LHCN-M2 (cell line): ENCODE results near the gene NTRK2. TPM values are rescaled to one million over a fixed set of nuclear protein-coding genes. Genes with fewer than 3 reads are reported as not detected.

ENCODE experiments used
- DNase-seq: peaks from one replicate; pipeline ENCODE4 v3.0.0-alpha.2; 2012; ENCODE audit warnings: low read depth
- total RNA-seq: library from RNA; depleted of rRNA; stranded (reverse); fragments of >200 nt; gene quantifications from 2 replicates; pipeline ENCODE4 v1.2.3, GENCODE V29; 2014

Gene NTRK2
- total RNA-seq, 1 experiment from 2014 or later: not detected

DNA sequence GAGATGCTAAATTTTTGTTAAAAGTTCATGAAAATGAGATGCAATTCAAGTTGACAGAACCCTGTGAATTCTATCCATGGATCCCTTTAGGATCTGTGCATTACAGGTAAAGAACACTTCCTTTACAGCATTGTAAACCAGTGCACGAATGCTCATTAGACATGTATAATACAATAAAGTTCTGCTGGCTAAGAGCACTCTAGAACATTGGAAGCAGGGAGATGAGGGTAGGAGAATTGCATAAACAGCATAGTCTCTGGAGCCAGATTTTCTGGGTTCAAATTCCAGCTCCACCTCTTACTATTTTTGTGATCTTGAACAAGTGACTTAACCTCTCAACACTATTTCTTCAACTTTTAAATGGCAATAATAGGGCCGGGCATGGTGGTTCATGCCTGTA, 300.2 kb downstream of the NTRK2 start:
- no peak for DNase-seq

GRCh38 chr9:84970432-84970831, 300.9 kb downstream of the NTRK2 start:
- no peak for DNase-seq

DNA sequence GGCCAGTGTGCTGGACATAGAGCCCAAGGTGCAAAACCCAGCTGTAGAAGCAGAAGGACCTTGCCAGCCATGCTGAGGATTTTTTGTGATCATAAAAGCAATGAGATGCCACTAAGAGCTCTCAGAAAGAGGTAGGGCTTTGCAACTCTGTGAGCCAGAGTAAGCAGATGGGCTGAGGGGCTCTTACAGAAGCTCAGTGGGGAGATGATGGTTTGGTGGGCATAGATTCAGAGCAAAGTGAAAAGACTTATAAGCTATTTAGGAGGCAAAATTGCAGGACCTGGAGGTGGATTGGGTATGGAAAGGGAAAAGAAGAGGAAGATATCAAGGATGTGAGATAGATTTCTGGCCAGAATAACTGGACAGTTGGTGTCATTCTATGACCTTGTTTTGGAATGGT, 302.0 kb downstream of the NTRK2 start:
- no peak for DNase-seq

GRCh38 chr9:84974258-84974657, 304.7 kb downstream of the NTRK2 start:
- no peak for DNase-seq

DNA sequence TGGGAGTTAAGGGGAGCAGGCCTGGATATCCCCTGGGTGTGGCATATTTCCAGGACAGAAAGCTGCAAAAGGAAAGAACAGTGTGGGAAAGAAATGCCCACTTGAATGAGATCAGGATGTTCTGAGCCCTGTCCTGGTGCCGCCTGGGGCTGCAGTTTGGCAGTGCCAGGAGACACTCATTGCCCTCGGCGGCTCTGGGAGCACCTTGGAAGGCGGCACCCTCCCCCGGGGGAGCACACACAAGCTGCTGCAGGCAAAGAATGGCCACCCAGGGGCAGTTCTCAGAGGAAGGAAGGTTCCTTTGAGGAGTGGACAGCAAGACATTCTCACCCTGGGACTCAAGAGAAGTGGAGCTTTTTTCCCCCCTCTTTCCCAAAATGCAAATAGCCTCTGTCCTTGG, 305.3 kb downstream of the NTRK2 start:
- DNase-seq: no peak

- DNase-seq: no peak
Measured at GRCh38 chr9:84975926-84976325, 306.4 kb downstream of the NTRK2 start.

DNA sequence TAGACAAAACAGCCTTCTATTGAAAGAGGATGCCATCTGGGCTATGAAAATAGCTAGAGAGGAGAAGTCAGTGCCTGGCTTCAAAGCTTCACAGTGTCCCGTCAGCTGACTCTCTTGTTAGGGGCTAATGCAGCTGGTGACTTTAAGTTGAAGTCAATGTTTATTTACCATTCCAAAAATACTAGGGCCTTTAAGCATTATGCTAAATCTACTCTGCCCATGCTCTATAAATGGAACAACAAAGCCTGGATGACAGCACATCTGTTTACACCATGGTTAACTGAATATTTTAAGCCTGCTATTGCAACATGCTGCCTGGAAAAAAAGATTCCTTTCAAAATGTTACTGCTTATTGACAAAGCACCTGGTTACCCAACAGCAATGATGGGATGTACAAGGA, 309.1 kb downstream of the NTRK2 start:
- no peak for DNase-seq

DNA sequence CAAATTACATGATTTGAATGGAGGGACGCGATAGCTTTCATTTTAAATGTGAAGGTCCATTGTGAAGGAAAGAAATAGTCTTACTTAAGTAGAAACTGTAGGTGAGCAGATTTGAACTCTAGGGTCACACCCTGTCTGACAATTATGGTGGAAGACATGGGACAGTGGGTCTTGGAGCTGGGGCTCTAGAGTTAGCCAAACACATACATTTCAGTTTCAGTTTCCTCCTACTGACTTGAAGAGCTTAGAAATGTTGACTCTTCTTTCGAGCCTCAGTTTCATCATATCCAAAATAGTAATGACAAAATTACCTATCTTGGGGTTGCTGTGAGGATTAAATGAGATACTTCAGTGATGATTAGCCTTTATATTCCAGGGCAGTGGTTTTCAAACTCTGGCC, 314.2 kb downstream of the NTRK2 start:
- DNase-seq: no peak

- no peak for DNase-seq
Measured at GRCh38 chr9:84988621-84989020, 319.1 kb downstream of the NTRK2 start.

GRCh38 chr9:84990416-84990815, 320.9 kb downstream of the NTRK2 start:
- no peak for DNase-seq

- no peak for DNase-seq
Measured at GRCh38 chr9:84990850-84991513, 321.5 kb downstream of the NTRK2 start.

DNA sequence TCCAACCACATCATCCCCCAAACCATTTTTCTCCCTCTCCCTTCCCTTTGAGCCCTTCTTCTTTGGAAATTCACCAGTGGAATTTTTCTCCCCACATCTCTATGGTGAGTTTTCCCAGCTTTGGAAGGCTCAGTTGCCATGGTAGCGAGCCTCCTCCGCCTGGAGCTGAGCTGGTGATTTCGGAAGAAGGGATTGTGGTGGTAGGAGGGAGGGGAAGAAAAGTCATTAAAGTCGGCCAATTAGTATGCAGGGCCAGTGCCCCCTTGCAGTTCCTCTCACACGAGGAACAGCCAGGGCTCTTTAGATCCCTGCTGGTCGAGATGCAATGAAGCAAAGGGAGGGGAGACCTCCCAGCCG, 322.0 kb downstream of the NTRK2 start:
- DNase-seq: no peak

- DNase-seq: no peak
Measured at GRCh38 chr9:84992381-84992780, 322.9 kb downstream of the NTRK2 start.

- no peak for DNase-seq
Measured at GRCh38 chr9:84993105-84993504, 323.6 kb downstream of the NTRK2 start.

DNA sequence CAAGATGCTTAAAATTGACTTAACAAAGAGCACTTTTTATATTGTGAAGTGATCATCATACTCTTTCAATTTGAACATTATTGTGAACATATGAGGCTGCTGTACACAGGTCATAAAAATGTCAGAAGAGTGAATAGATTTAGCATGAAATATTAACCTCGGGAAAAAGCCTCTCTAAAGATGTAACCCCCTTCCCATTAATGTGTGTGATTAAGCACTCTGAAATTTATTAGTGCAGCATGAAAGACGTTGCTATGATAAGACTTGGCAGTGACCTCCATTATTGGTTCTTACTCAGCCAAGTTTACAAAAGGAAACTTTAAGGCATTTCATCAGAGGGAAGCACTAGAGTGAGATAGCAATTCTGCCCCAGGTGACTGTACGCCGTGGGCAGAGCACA, 326.5 kb downstream of the NTRK2 start:
- no peak for DNase-seq

DNA sequence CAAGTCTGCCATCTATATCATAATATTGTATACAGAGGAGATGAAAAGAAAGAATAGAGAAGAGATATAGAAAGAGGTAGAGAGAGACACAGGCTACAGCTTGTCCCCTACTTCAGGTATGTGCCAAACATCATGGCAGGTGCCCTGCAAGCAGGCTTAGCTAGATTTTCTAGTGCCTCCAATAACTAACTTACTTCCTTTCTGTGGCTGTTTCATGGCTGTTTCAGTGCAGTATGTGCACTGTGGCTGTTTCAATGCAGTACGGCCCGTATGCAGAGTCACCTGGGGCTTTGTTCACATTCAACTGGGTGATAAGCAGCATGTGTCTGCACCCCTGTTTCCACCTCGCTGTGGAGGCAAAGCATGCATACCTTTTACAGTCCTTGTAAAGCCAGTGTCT, 327.2 kb downstream of the NTRK2 start:
- no peak for DNase-seq

DNA sequence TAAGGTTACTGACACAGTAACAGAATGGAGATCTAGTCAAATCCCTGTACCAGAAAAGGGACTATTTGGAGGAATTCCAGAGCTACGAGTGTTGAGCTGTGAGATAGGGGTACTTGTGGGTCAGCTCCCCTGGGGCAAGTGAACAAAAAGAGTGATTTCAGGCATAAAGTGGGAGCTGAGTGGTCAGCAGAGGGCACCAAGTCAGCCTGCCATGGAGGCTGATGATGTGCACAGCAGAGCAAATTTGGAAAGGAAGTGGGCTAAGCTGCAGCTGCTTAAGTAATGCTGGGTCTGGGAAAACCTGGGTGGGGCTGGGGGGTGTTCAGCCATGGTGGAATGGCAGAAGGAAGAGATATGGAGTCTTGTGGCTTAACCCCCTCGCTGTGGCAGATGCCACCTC, 327.9 kb downstream of the NTRK2 start:
- no peak for DNase-seq

DNA sequence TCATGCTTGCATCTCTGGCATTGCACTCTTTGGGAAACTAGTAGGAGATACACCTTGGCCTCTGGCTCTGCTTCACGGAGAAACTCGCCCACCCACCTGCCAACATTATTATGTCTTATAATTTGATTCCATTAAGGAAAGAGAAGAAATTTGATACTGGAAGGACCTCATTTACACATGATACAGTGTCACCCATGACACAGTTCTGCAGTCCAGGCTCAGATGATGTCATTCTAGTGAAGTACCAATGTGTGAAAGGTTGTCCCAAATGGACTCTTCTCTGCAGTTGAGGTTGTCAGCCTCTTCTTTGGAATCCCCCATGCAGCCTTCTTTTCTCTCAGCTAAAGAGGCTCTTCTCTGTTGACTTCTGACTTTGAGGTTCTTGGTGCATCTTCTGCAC, 329.1 kb downstream of the NTRK2 start:
- DNase-seq: no peak

DNA sequence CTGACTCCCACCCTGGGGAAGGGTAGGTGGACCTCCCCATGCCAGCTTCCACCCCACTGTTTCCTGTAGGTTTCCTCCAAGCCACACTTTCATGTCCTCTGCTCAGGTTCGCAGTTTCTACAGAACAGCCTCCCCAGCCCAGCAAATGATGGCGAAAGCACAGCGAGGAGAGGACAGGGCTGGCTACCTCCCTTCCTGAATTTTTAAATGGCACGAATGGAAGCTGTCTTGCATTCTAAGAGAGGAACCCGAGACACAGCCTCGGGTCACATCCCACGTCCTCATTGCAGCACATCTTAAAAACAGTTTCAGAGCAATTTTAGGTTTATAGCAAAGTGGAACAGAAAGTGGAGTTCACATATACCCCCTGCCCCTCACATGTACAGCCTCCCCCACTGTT, 330.3 kb downstream of the NTRK2 start:
- no peak for DNase-seq

DNA sequence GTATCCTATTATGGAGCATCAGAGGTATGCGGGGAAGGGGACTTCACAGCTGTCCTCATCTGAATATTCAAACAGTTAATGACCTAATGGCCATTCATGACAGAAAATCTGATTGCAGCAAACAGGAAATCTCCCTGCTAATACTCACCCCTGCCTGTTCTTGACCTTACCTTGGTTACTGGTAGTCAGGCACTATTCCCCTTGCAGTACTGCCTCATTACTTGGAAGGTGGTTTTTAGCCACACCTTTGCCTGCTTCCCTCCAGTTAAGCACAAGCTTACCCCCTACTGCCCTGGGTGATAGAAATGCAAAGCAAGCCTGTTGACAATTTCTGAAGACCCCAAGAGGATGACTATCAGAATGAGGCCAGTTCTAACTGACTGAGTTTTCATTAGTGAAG, 332.4 kb downstream of the NTRK2 start:
- no peak for DNase-seq

- peak; percentile 0 for DNase-seq
Measured at GRCh38 chr9:85004818-85005413, 335.4 kb downstream of the NTRK2 start.

DNA sequence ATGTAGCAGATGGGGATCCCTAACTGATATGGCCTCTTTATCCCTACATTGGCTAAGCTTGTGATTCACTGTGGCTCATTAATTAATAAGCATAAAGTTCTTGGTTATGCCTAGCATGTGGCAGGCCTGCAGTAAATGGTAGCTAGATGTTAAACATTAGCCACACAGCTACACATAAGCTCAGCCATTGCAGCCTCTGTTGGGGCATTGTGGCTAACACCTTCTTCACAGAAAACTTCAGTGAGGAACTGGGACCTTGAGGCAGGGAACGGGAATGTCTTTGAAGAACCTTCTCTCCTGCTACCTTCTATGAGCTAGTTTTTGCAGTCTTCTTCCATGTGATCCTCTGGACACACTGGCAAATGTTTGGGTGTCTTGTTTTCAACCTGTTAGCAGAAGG, 338.2 kb downstream of the NTRK2 start:
- no peak for DNase-seq

GRCh38 chr9:85008215-85008614, 338.7 kb downstream of the NTRK2 start:
- no peak for DNase-seq

DNA sequence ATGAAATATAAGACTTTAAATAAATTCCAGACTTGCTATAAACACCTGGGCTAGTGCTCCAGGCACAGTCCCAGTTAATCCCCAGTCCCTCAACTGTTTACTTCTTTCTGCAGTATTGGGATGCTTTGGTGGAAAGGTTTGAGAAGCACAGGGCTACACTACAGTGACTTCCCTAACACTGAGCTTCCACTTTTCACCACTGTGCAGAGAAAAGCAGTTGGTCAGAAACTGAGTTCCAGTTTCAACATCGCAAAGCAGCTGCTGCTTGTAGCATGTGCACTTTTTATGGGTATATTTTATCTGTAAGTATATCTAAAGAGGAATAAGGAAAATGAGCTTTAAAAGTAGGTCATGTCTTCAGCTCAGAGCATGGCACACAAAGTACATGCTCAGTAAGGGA, 339.7 kb downstream of the NTRK2 start:
- no peak for DNase-seq
